ENCODE measurements around the gene ROCK1. TPM values are rescaled to one million over a fixed set of nuclear protein-coding genes. Genes with fewer than 3 reads are reported as not detected.

The ROCK1 gene
- total and polyA plus RNA-seq, 3 donors from 2014 or later, result 9.6 to 46.3 (median 43.1) TPM

DNA sequence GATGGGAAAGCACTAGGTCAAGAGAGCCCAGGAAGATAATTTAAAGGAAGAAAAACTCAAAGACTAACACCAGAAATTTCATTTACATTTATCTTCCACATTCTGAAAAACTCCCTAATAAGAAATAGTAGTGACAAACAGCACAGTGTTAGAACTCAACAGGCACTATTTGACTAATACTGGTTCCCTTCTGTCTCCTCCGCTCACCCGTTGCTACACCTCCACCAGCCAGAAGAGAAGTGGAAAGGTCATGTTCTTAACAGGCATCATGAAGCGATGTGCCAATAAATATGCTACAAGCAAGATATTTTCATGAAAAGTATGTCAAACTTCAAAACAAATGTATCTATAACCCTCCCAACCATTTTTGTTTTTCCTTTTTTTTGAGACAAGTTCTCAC is 5.7 kb downstream of the ROCK1 start:
- Histone ChIP-seq H3K27me3 (no peaks in the 10 kb centered on the region), H3K36me3 (ENCODE audit: low read depth, missing control alignments) (no peaks in the 10 kb centered on the region), H3K9me3 (no peaks in the 10 kb centered on the region), H3K4me1 (peaks cover 7% of the 10 kb centered on the region), H3K27ac (no peak overlapping the region), H3K4me3 (no peak overlapping the region)
- TF ChIP-seq POLR2A (IDR thresholded peaks at IDR 0.05), result no peak
- TF ChIP-seq, protein P1, sequence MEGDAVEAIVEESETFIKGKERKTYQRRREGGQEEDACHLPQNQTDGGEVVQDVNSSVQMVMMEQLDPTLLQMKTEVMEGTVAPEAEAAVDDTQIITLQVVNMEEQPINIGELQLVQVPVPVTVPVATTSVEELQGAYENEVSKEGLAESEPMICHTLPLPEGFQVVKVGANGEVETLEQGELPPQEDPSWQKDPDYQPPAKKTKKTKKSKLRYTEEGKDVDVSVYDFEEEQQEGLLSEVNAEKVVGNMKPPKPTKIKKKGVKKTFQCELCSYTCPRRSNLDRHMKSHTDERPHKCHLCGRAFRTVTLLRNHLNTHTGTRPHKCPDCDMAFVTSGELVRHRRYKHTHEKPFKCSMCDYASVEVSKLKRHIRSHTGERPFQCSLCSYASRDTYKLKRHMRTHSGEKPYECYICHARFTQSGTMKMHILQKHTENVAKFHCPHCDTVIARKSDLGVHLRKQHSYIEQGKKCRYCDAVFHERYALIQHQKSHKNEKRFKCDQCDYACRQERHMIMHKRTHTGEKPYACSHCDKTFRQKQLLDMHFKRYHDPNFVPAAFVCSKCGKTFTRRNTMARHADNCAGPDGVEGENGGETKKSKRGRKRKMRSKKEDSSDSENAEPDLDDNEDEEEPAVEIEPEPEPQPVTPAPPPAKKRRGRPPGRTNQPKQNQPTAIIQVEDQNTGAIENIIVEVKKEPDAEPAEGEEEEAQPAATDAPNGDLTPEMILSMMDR (IDR thresholded peaks at IDR 0.05), result no peak
- intact Hi-C loops (cut with DNase I; ENCODE audit: low total_unique reads), result no loop called here
- DNase-seq, result no peak
- WGBS, 2 donors, result 70 to 71% methylated on average over 3 of the region's 3 CpGs

DNA sequence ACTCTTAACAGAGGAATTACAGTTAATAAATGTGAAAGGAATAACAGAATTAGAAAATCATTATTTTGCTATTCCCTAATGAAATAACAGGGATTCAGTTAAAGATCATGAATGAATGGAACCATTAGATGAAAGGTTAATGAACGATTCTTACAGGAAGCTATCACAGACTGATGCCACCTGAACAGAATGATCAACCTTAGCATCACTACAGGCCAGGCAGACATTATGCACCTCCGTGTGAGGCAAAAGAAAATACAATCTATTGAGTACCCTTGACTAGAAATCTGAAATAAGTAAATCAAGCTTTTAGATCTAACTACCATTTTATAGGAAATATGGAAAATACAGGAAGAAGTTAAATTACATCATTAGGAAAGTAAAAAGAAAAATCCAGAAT is 10.4 kb downstream of the ROCK1 start:
- no peak overlapping the region for H3K27ac ChIP-seq
- WGBS, 2 donors, result 84 to 90% methylated on average over 2 of the region's 2 CpGs
- H3K9me3 ChIP-seq, result no peaks in the 10 kb centered on the region
- TF ChIP-seq, protein P1 (IDR thresholded peaks at IDR 0.05), result no peak
- TF ChIP-seq POLR2A (IDR thresholded peaks at IDR 0.05), result no peak
- no peaks in the 10 kb centered on the region for H3K4me1 ChIP-seq
- H3K36me3 ChIP-seq (ENCODE audit: low read depth, missing control alignments), result no peaks in the 10 kb centered on the region
- no peak for DNase-seq
- intact Hi-C loops (cut with DNase I; ENCODE audit: low total_unique reads), result no loop called here
- no peaks in the 10 kb centered on the region for H3K27me3 ChIP-seq
- H3K4me3 ChIP-seq, result no peak overlapping the region

DNA sequence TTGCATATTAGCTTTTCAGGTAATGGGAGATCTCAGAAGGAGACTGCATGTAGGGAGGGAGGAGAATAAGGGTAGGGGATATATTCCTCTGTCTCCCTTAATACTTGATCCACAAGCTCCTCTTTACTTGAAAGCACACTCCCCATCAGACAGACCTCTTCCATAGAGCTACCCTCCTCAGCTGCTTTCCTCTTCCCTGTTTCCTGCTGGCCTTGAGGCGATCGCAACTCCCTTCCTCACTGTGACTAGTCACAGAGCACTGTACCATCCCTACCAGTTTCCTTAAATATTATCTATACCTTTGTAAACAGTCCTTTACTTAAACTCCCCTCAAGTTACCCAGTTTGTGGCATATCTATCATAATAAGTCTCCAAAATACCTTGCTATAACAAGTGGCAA is 10.9 kb downstream of the ROCK1 start:
- Histone ChIP-seq H3K9me3 (no peaks in the 10 kb centered on the region), H3K4me1 (no peaks in the 10 kb centered on the region), H3K36me3 (ENCODE audit: low read depth, missing control alignments) (no peaks in the 10 kb centered on the region), H3K4me3 (no peak overlapping the region), H3K27ac (no peak overlapping the region), H3K27me3 (no peaks in the 10 kb centered on the region)
- TF ChIP-seq, protein P1 (IDR thresholded peaks at IDR 0.05), result no peak
- TF ChIP-seq POLR2A (IDR thresholded peaks at IDR 0.05), result no peak
- 44 to 67% methylated on average over 2 of the region's 2 CpGs for WGBS, 2 donors
- no peak for DNase-seq
- intact Hi-C loops (cut with DNase I; ENCODE audit: low total_unique reads), result no loop called here

DNA sequence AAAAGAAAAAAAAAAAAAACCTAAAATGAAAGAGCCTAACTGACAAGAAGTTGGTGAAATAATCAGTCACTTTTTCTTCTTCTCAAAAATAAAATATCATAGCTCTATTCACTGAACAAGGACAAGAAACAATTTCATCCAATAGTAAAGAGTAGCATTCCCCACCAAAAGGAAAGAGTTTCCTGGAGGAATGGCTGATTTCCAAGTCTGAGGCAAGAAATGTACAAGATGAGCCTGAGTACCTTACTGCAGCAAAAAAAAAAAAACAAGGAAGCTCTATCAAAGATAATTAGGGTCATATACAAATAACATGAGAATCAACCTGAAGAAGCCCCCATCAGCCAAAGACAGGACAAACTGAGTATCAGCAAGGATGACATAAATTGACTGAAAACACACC is 11.5 kb downstream of the ROCK1 start:
- DNase-seq, result no peak
- Histone ChIP-seq H3K27me3 (no peaks in the 10 kb centered on the region), H3K4me3 (no peak overlapping the region), H3K27ac (no peak overlapping the region), H3K4me1 (no peaks in the 10 kb centered on the region), H3K36me3 (ENCODE audit: low read depth, missing control alignments) (no peaks in the 10 kb centered on the region), H3K9me3 (no peaks in the 10 kb centered on the region)
- TF ChIP-seq, protein P1 (IDR thresholded peaks at IDR 0.05), result no peak
- no peak for TF ChIP-seq POLR2A (IDR thresholded peaks at IDR 0.05)
- intact Hi-C loops (cut with DNase I; ENCODE audit: low total_unique reads), result no loop called here

DNA sequence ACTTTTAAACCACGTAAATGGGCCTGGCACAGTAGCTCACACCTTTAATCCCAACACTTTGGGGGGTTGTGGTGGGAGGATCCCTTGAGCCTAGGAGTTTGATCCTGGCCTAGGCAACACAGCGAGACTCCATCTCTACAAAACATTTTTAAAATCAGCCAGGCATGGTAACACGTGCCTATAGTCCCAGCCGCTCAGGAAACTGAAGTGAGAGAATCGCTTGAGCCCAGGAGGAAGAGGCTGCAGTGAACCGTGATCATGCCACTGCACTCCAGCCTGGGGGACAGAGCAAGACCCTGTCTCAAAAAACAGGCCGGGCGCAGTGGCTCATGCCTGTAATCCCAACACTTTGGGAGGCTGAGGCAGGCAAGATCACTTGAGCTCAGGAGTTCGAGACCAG is 12.2 kb downstream of the ROCK1 start:
- no peaks in the 10 kb centered on the region for H3K36me3 ChIP-seq (ENCODE audit: low read depth, missing control alignments)
- no peak overlapping the region for H3K4me3 ChIP-seq
- 91 to 92% methylated on average over 8 to 9 of the region's 9 CpGs for WGBS, 2 donors
- no peak for DNase-seq
- TF ChIP-seq, protein P1 (IDR thresholded peaks at IDR 0.05), result no peak
- TF ChIP-seq POLR2A (IDR thresholded peaks at IDR 0.05), result no peak
- intact Hi-C loops (cut with DNase I; ENCODE audit: low total_unique reads), result no loop called here
- no peaks in the 10 kb centered on the region for H3K9me3 ChIP-seq
- no peaks in the 10 kb centered on the region for H3K27me3 ChIP-seq
- H3K27ac ChIP-seq, result no peak overlapping the region
- no peaks in the 10 kb centered on the region for H3K4me1 ChIP-seq
